Mesendoderm (in vitro differentiated cells): ENCODE measurements around the gene ZBTB12.

Experiments used
- DNase-seq: peaks from one replicate; pipeline ENCODE4 v3.0.0; 2013
- H2AK5ac ChIP-seq: 2 replicates; pipeline ENCODE4 v1.6.1; 2013; ENCODE audit warnings: low read length, inconsistent platforms
- H2BK120ac ChIP-seq: 2 replicates; pipeline ENCODE4 v1.6.1; 2013; ENCODE audit warnings: low read depth, mild to moderate bottlenecking, low read length, moderate library complexity, mixed read lengths
- H2BK15ac ChIP-seq: replicated peaks from 2 replicates; pipeline ENCODE4 v1.6.1; 2013; ENCODE audit warnings: low read depth, mild to moderate bottlenecking, moderate library complexity
- H2BK5ac ChIP-seq: 2 replicates; pipeline ENCODE4 v1.6.1; 2013; ENCODE audit warnings: low read length, inconsistent platforms
- H3K18ac ChIP-seq: 2 replicates; pipeline ENCODE4 v1.6.1; 2013; ENCODE audit warnings: mild to moderate bottlenecking, low read length, mixed read lengths
- H3K23ac ChIP-seq: one replicate; pipeline ENCODE4 v1.6.1; 2013; ENCODE audit warnings: low read length
- H3K27ac ChIP-seq: 2 replicates; pipeline ENCODE4 v1.5.1; 2013; ENCODE audit warnings: low read depth, mild to moderate bottlenecking, inconsistent platforms, low read length, moderate library complexity
- H3K27me3 ChIP-seq: 2 replicates; pipeline ENCODE4 v1.6.1; 2013; ENCODE audit warnings: low read length, control low read depth, mild to moderate bottlenecking, inconsistent platforms; ENCODE audit not compliant: insufficient read depth, poor library complexity
- H3K36me3 ChIP-seq: 2 replicates; pipeline ENCODE4 v1.6.1; 2013; ENCODE audit warnings: low read length, inconsistent platforms; ENCODE audit not compliant: control insufficient read depth, insufficient read depth
- H3K4ac ChIP-seq: one replicate; pipeline ENCODE4 v1.6.1; 2013; ENCODE audit warnings: low read depth, mild to moderate bottlenecking, low read length, moderate library complexity
- H3K4me1 ChIP-seq: 2 replicates; pipeline ENCODE4 v1.6.1; 2013; ENCODE audit warnings: low read depth, low read length, inconsistent platforms; ENCODE audit not compliant: control insufficient read depth
- H3K4me2 ChIP-seq: 2 replicates; pipeline ENCODE4 v1.6.1; 2013; ENCODE audit warnings: low read length
- H3K4me3 ChIP-seq: 2 replicates; pipeline ENCODE4 v1.5.1; 2013; ENCODE audit warnings: mild to moderate bottlenecking, low read length
- H3K56ac ChIP-seq: one replicate; pipeline ENCODE4 v1.6.1; 2013; ENCODE audit warnings: low read length
- H3K79me1 ChIP-seq: 2 replicates; pipeline ENCODE4 v1.6.1; 2013; ENCODE audit warnings: low read length, inconsistent platforms
- H3K79me2 ChIP-seq: 2 replicates; pipeline ENCODE4 v1.6.1; 2013; ENCODE audit warnings: mild to moderate bottlenecking, low read length; ENCODE audit not compliant: control insufficient read depth, insufficient read depth
- H3K9ac ChIP-seq: 2 replicates; pipeline ENCODE4 v1.6.1; 2013; ENCODE audit warnings: low read length, inconsistent platforms
- H4K5ac ChIP-seq: one replicate; pipeline ENCODE4 v1.6.1; 2013; ENCODE audit warnings: low read length
- H4K8ac ChIP-seq: one replicate; pipeline ENCODE4 v1.6.1; 2013; ENCODE audit warnings: low read depth, mild to moderate bottlenecking, control low read depth, low read length, moderate library complexity
- WGBS: extraction: QIAGEN DNeasy Blood & Tissue Kit; methylation state at CpG from one replicate; pipeline ENCODE4 v1.1.7; 2013; ENCODE audit warnings: low lambda C conversion rate, missing lambda C conversion rate; ENCODE audit not compliant: insufficient coverage; ENCODE audit errors: extremely low coverage; 5-methylcytosine and 5-hydroxymethylcytosine counted together

The ZBTB12 gene

DNA sequence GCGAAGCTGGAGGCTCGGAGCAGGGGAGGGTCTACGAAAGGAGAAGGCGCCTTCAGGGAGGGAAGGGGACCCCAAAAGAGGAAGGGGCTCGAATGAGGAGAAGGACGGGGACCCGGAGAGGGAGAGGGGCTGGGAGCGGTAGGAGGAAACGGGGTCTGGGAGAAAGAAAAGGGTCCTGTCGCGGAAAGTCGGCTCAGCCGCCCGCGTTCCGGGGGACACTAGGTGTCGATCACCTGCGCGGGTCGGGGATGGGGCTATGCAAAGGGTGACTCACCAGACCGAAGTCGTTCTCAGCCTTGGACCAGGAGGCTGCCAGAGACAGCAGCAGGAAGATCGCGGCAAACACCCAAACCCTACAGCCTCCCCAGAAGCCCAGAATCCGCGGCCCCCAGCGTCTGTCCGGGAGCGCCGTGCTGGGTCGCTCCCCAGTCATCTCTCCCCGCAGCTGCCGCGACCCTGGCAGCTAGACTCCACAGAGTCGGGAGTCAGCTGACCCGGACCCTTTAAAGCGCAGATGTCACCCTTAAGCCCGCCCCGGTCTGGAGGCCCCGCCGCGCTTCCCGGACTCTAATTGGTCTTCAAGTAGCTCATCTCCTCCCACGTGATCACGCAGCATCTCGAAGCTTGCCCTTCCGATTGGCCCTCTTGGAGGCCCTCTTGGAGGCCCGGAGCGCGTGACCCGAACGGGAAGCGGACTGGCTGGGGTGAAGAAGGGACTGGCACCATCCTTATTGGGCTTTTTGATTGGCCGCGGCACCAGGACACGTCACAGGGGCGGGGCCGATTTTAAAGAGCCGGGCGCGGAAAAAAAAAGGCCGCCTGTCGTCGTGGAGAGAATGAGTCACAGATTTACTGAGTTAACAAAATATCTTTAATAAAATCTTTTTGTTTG is 39.3 kb downstream of the ZBTB12 start, which contains the start of gene NEU1:
TSS of gene NEU1 (minus strand) at position 478 of the 892 bp plus-strand sequence. CDS start at position 433, 45 bp downstream.
- H2BK5ac ChIP-seq, result no peak within 1 kb of the TSS
- H3K79me1 ChIP-seq, result no peaks in the 10 kb centered on the region
- peak within 1 kb of the TSS; percentile 78 for H3K4me2 ChIP-seq
- no CpG with 5 or more reads among the region's 64 CpGs for WGBS
- H3K36me3 ChIP-seq, result peaks cover 2% of the 10 kb centered on the region
- H3K23ac ChIP-seq, result no peak within 1 kb of the TSS
- H3K56ac ChIP-seq, result peak within 1 kb of the TSS; percentile 88
- peak; percentile 100 for DNase-seq
- H4K5ac ChIP-seq, result no peak within 1 kb of the TSS
- H2BK15ac ChIP-seq, result no peak within 1 kb of the TSS
- H4K8ac ChIP-seq, result no peak within 1 kb of the TSS
- H3K27me3 ChIP-seq, result no peaks in the 10 kb centered on the region
- H3K9ac ChIP-seq, result peak within 1 kb of the TSS; percentile 83
- H3K18ac ChIP-seq, result no peak within 1 kb of the TSS
- H2AK5ac ChIP-seq, result no peak within 1 kb of the TSS
- no peaks in the 10 kb centered on the region for H3K79me2 ChIP-seq
- no peak within 1 kb of the TSS for H2BK120ac ChIP-seq
- peak within 1 kb of the TSS; percentile 68 for H3K27ac ChIP-seq
- H3K4ac ChIP-seq, result no peak within 1 kb of the TSS
- peak within 1 kb of the TSS; percentile 79 for H3K4me3 ChIP-seq
- H3K4me1 ChIP-seq, result no peaks in the 10 kb centered on the region

DNA sequence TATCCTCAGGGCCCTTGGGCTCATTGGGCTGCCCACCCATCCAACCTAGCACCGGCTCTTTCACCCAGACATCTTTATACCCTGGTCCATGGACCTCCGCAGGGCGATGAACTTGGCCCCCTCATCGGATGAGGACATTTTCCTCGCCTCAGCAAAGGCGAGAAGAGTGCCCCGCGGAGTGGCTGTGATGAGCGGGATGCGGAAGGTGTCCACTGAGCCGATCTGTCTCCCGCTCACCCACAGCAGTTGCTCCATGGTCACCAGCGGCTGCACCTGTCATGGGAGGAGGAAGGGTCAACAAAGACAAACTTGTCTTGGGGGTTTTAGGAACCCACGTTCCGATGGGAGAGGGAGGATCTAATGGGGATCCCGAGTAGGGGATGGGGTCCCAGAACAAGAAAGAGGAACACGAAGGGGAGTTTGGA is 40.0 kb downstream of the ZBTB12 start:
- Histone ChIP-seq H2BK5ac (no peak overlapping the region), H3K9ac (peak overlapping the region; percentile 83), H4K5ac (no peak overlapping the region), H3K27me3 (no peaks in the 10 kb centered on the region), H2BK120ac (no peak overlapping the region), H2AK5ac (no peak overlapping the region), H3K79me2 (no peaks in the 10 kb centered on the region), H3K56ac (peak overlapping the region; percentile 88), H2BK15ac (no peak overlapping the region), H3K23ac (no peak overlapping the region), H4K8ac (no peak overlapping the region), H3K4me2 (peak overlapping the region; percentile 78), H3K4me1 (no peaks in the 10 kb centered on the region), H3K4ac (no peak overlapping the region), H3K27ac (no peak overlapping the region), H3K4me3 (peak overlapping the region; percentile 79), H3K36me3 (peaks cover 2% of the 10 kb centered on the region), H3K18ac (no peak overlapping the region), H3K79me1 (no peaks in the 10 kb centered on the region)
- no peak for DNase-seq
- WGBS, result no CpG with 5 or more reads among the region's 17 CpGs

DNA sequence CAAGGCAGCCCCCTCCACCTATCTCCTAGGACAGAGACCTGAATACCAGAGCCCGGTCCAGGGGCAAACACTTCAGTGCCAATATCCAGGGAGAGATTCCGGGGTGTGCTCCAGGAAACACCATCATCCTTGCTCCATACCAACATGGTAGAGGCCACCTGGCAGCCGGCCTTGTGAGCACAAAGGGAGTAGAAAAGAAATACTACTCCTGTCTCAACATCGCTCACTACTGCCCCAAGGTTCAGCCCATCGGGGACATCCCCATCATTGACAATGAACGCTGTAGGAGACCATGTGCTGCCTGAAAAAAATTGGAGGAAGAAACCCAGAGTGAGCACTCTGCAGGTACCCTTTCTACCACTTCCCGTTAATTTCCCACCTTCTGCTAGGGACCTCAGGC is 40.7 kb downstream of the ZBTB12 start:
- Histone ChIP-seq H3K27ac (no peak overlapping the region), H3K9ac (no peak overlapping the region), H4K8ac (no peak overlapping the region), H2AK5ac (no peak overlapping the region), H3K4me2 (no peak overlapping the region), H3K4ac (no peak overlapping the region), H3K79me2 (no peaks in the 10 kb centered on the region), H3K56ac (no peak overlapping the region), H3K4me1 (no peaks in the 10 kb centered on the region), H3K27me3 (no peaks in the 10 kb centered on the region), H3K18ac (no peak overlapping the region), H3K36me3 (peaks cover 2% of the 10 kb centered on the region), H3K4me3 (no peak overlapping the region), H2BK5ac (no peak overlapping the region), H2BK15ac (no peak overlapping the region), H3K79me1 (no peaks in the 10 kb centered on the region), H4K5ac (no peak overlapping the region), H3K23ac (no peak overlapping the region), H2BK120ac (no peak overlapping the region)
- no CpG with 5 or more reads among the region's 7 CpGs for WGBS
- no peak for DNase-seq

DNA sequence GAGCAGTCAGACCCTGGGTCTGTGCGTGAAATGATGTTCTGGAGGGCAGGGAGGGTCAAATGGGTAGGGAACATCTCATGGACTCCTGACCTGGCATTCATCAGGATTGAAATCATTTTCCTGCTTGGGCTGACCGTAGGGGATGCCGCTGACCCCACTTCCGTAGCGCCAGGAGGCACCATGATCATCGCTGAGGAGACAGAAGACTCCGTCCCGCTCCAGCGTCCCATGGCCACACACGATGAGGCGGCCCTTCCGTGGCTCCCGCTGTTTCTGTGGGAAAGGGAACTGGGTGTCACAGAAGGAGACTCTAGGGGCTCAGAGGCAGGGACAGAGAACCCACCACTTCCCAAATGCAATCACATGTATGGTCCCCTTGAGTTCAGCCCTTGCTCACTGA is 41.5 kb downstream of the ZBTB12 start:
- Histone ChIP-seq H3K4me3 (no peak overlapping the region), H2AK5ac (no peak overlapping the region), H3K9ac (no peak overlapping the region), H2BK5ac (no peak overlapping the region), H3K23ac (no peak overlapping the region), H3K18ac (no peak overlapping the region), H3K4ac (no peak overlapping the region), H3K27ac (no peak overlapping the region), H4K5ac (no peak overlapping the region), H4K8ac (no peak overlapping the region), H3K4me1 (no peaks in the 10 kb centered on the region), H3K27me3 (no peaks in the 10 kb centered on the region), H2BK15ac (no peak overlapping the region), H3K56ac (no peak overlapping the region), H3K79me2 (no peaks in the 10 kb centered on the region), H3K79me1 (no peaks in the 10 kb centered on the region), H3K36me3 (peaks cover 2% of the 10 kb centered on the region), H2BK120ac (no peak overlapping the region), H3K4me2 (no peak overlapping the region)
- no CpG with 5 or more reads among the region's 13 CpGs for WGBS
- DNase-seq, result no peak

DNA sequence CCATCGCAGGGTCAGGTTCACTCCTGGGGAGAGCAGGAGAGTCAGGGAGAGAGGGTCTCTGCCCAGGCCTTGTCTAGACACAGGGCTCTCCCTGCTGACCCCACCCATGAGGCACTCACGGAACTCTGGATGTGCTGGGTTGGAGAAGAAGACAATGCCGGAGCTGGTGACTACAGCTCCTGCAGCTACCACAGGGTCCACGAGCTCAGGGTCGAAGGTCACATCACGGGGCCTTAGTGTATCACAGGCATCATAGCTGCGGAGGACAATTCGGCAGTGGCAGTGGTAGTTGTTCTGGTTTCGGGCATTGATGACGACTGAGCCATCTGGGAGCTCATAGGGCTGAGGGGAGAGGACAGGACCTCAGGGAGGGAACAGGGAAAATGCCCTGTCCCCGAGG is 42.0 kb downstream of the ZBTB12 start:
- no peaks in the 10 kb centered on the region for H3K4me1 ChIP-seq
- no peaks in the 10 kb centered on the region for H3K79me1 ChIP-seq
- no peak overlapping the region for H3K4me2 ChIP-seq
- no peak overlapping the region for H2BK5ac ChIP-seq
- H3K27ac ChIP-seq, result no peak overlapping the region
- H3K4ac ChIP-seq, result no peak overlapping the region
- H3K27me3 ChIP-seq, result no peaks in the 10 kb centered on the region
- H3K56ac ChIP-seq, result no peak overlapping the region
- no peak overlapping the region for H3K4me3 ChIP-seq
- H4K8ac ChIP-seq, result no peak overlapping the region
- no peak for DNase-seq
- no peak overlapping the region for H3K23ac ChIP-seq
- H3K36me3 ChIP-seq, result peaks cover 2% of the 10 kb centered on the region
- no peak overlapping the region for H2BK120ac ChIP-seq
- no peak overlapping the region for H4K5ac ChIP-seq
- H3K18ac ChIP-seq, result no peak overlapping the region
- no peak overlapping the region for H2BK15ac ChIP-seq
- WGBS, result no CpG with 5 or more reads among the region's 11 CpGs
- no peaks in the 10 kb centered on the region for H3K79me2 ChIP-seq
- H2AK5ac ChIP-seq, result no peak overlapping the region
- no peak overlapping the region for H3K9ac ChIP-seq
